RWPE1 (cell line): Measurements from ENCODE around the gene GPR150.

Experiments
- CTCF ChIA-PET: fragments of 350-600 bp; sonication (Branson Sonifier 250); formaldehyde crosslinking; extraction: SDS; loops from one replicate; lab custom pipeline; 2021; lab: Yijun Ruan, JAX
- POLR2A ChIA-PET: fragments of 400-600 bp; formaldehyde crosslinking; extraction: SDS; loops from one replicate; lab custom pipeline; 2020; ENCODE audit warnings: antibody characterized with exemption; ENCODE audit not compliant: low non-redundant PET; lab: Yijun Ruan, JAX
- DNase-seq: peaks from one replicate; pipeline ENCODE4 v3.0.0; 2012; ENCODE audit warnings: low spot score
- H3K27ac ChIP-seq: fragments of 450-650 bp; 2 replicates; pipeline ENCODE4 v1.5.1; 2017
- CTCF ChIP-seq: fragments of 450-650 bp; conservative IDR thresholded peaks from 2 replicates; pipeline ENCODE4 v1.5.1; 2017; ENCODE audit warnings: low read depth, mild to moderate bottlenecking

GPR150 gene

GRCh38 chr5:95619514-95620029 lies 315 bp upstream of the GPR150 start:
- no peak overlapping the region; the same call in 1 of the 2 replicates for H3K27ac ChIP-seq
- no peak for TF ChIP-seq CTCF
- ChIA-PET CTCF (interaction anchor here (0.7 kb wide), 1 partner anchor 222 kb away, joined by 3 read pairs; no protein-coding TSS in a partner anchor), POLR2A (no interaction called here)
- no peak for DNase-seq

GRCh38 chr5:95620870-95621838 lies 1.3 kb downstream of the GPR150 start:
- DNase-seq, result no peak
- ChIA-PET POLR2A (no interaction called here), CTCF (interaction anchor here (0.5 to 1.1 kb wide), 3 partner anchors 14 to 226 kb away, joined by 3 to 4 read pairs (median 3); no protein-coding TSS in a partner anchor)
- no peak for TF ChIP-seq CTCF
- H3K27ac ChIP-seq, result peak overlapping the region; percentile 13; the same call in 1 of the 2 replicates

- ChIA-PET CTCF (interaction anchor here (0.6 to 1.5 kb wide), 6 partner anchors 17 to 1064 kb away, joined by 3 to 5 read pairs (median 4); partner anchors contain the start of genes ARSK and SKIC3), POLR2A (no interaction called here)
- no peak for DNase-seq
- TF ChIP-seq CTCF, result no peak
- H3K27ac ChIP-seq, result no peak overlapping the region
Observed at GRCh38 chr5:95621839-95622629, 2.1 kb downstream of the GPR150 start.

GRCh38 chr5:95623706-95624105 lies 3.8 kb downstream of the GPR150 start:
- H3K27ac ChIP-seq, result no peak overlapping the region
- DNase-seq, result no peak
- ChIA-PET POLR2A (no interaction called here), CTCF (interaction anchor here (0.6 kb wide), 1 partner anchor 189 kb away, joined by 3 read pairs; no protein-coding TSS in a partner anchor)
- TF ChIP-seq CTCF, result no peak

GRCh38 chr5:95624368-95624767 lies 4.5 kb downstream of the GPR150 start:
- CTCF ChIA-PET, result no interaction called here
- H3K27ac ChIP-seq, result no peak overlapping the region
- no peak for DNase-seq
- no peak for TF ChIP-seq CTCF
- POLR2A ChIA-PET, result no interaction called here

- TF ChIP-seq CTCF, result no peak
- CTCF ChIA-PET, result no interaction called here
Observed at GRCh38 chr5:95626701-95627100, 6.8 kb downstream of the GPR150 start.

More at GRCh38 chr5:95626701-95627100, 6.8 kb downstream of the GPR150 start:
- POLR2A ChIA-PET, result no interaction called here
- no peak overlapping the region for H3K27ac ChIP-seq
- DNase-seq, result no peak
